NOMO-1 treated with dmso at 0.1 percent for 144 hours (cell line): ENCODE data around the gene SH2B2.
A peak's percentile ranks its signal among the peaks of the same experiment; 100 is the strongest.
"Not testable (repeated sequence)": the region's sequence is repeated elsewhere in the genome, so short reads cannot be mapped to it uniquely, and the experiment has no call there.

Experiments used
- DNase-seq: peaks from one replicate; lab custom pipeline; 2025; ENCODE audit not compliant: unreplicated experiment; lab: John Stamatoyannopoulos, UW

SH2B2 gene

DNA sequence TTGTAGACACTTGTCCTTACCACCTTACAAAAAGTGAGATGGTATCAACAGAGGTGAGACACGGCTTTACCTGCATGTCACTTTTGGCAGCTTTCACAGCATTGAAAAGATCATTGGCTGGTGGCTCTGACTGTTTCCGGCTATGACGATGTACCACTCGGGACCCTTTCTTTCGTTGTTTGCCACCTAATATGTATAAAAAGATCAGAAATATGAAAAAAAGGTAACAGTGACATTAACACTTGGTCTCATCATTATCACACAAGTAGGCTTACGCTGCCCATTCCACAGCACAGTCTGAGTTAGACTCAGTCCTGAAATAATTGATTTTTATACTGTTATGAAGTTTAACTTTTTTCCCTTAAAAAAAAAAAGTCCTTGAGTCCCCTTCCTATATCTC, 40.5 kb downstream of the SH2B2 start:
- not testable (repeated sequence) for DNase-seq

DNA sequence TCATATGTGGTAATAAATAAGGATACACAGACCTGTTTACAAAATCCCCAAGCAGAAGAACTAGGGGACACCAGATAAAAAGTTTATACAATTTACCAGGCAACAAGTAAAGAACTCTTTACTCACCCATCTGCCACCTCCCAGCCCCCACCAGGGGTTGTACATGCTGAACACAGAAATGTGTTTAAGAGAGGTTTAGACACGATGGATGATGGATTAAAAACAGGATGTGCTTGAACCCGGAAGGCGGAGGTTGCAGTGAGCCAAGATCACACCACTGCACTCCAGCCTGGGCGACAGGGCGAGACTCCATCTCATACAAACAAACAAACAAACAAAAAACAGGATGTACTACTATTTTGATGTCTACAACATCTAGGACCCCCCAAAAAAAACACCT, 42.2 kb downstream of the SH2B2 start:
- not testable (repeated sequence) for DNase-seq

DNA sequence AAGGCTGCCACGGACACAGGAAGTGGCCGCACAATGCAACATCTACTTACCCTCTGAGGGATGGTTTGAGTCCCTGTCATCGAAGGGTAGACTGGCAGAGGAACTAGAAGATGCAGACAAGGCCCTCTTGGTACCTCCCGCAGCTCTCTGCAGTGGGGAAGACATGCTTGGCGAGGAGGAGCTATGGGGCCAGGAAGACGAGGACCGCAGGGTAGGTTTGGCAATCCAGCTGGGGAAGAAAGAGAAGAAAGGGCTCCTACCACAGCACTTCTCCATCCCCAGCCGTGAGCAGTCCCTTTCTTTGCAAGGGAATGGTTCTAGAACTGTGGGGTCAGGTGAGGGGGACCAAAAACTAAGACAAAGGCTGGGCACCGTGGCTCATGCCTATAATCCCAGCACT, 42.7 kb downstream of the SH2B2 start:
- not testable (repeated sequence) for DNase-seq

DNA sequence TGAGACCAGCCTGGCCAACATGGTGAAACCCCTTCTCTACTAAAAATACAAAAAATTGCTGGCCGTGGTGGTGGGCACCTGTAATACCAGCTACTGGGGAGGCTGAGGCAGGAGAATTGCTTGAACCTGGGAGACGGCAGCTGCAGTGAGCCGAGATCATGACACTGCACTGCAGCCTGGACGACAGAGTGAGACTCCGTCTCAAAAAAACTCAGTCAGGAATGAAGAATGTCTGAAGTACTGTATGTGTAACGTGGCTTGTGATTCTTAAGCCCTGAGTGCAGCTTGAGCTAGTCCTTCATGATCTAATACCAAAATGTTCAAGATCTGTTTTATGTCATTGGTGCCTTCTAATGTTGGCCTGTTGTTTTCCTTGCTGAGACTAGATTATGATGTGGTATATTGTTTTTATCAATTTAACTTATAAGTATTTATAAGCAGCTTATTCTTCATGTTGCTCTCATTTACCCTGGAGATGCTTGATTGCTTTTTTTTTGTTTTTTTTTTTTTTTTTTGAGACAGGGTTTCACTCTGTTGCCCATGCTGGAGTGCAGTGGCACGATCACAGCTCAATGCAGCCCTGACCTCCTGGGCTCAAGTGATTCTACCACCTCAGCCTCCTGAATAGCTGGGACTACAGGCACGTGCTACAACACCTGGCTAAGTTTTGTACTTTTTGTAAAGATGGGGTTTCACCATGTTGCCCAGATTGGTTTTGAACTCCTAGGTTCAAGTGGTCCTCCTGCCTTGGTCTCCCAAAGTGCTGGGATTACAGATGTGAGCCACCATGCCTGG, 44.2 kb downstream of the SH2B2 start:
- DNase-seq, result not testable (repeated sequence)

DNA sequence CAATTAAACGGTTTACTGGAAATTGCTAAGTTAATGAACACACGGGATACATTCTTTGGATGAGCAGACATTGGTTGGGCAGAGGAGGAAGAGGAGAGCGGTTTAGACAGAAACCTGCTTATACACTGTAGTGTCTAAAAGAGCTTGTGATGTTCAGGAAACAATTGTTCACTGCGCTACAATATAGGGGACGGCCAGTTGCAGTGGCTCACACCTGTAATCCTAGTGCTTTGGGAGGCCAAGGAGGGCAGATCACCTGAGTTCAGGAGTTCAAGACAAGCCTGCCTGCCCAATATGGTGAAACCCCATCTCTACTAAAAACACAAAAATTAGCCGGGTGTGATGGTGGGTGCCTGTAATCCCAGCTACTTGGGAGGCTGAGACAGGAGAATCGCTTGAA, 48.9 kb downstream of the SH2B2 start:
- DNase-seq, result not testable (repeated sequence)

DNA sequence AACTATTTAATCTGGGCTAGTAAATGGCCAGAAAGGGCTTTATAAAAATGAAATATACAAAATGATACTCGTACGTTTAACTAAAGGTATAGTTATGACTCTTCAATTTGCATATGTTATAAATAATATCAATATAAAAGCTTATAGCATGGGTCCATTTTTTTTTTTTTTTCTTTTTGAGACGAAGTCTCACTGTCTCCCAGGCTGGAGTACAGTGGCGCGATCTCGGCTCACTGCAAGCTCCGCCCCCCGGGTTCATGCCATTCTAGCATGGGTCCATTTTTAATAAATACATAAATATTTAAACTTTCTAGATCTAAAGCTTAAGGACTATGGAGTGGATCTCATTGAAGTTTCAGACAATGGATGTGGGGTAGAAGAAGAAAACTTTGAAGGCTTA, 50.3 kb downstream of the SH2B2 start:
- DNase-seq, result not testable (repeated sequence)

DNA sequence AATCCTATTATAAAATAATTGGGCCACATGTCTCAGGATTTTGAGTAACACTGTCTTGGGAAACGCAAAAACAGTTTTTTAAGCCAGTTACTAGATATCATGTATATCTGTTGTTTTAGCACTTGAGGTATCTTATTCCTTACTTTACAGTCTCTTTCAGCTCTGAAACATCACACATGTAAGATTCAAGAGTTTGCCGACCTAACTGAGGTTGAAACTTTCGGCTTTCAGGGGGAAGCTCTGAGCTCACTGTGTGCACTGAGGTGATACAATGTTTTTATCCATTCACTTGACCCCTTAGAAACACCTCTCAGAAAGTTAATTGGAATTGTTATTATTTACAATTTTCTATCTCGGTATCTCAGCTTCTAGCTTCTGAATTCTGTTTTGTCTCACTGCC, 50.8 kb downstream of the SH2B2 start:
- DNase-seq, result not testable (repeated sequence)

DNA sequence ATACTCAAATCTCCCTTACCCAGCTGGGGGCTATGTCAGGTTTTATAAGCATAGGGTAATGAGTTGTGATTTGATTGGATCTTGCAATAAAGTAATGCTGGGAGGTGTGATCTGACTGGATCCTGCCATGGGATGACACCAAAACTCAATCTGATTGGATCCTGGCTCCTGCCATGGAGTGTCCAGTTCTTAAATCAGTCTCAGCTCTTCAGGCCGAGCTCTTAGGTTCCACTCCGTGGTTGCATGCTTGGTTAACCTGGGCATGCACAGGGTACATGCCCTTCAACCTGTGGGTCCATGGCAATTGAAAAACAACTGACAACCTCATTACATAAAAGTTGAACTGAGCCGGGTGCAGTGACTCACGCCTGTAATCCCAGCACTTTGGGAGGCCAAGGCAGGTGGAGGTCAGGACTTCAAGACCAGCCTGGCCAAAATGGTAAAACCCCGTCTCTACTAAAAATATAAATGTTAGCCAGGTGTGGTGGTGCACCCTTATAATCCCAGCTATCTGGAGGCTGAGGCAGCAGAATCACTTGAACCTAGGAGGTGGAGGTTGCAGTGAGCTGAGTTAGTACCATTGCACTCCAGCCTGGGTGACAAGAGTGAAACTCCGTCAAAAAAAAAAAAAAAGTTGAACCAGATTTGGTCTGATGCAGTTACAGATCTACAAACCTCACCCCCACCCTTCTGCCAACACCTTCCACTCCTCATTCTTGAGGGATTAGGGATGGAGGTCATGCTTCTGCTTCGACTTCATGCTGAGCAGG, 54.1 kb downstream of the SH2B2 start:
- DNase-seq, result not testable (repeated sequence)

DNA sequence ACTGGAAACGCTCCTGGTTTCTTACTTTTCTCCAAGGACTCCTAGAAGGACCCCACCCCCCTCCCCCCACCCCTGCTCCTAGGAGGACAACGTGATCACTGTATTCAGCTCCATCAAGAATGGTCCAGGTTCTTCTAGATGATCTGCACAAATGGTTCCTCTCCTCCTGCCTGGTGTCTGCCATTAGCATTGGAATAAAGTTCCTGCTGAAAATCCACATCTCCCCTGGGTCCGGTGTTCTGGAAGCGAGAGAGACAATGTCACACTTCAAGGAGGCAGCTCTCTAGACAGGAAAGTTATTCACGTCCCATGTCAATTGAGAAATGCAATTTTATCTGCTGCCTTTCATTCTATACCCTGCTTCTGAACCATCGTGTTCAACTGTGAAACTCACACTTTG, 60.3 kb downstream of the SH2B2 start:
- DNase-seq, result not testable (repeated sequence)

DNA sequence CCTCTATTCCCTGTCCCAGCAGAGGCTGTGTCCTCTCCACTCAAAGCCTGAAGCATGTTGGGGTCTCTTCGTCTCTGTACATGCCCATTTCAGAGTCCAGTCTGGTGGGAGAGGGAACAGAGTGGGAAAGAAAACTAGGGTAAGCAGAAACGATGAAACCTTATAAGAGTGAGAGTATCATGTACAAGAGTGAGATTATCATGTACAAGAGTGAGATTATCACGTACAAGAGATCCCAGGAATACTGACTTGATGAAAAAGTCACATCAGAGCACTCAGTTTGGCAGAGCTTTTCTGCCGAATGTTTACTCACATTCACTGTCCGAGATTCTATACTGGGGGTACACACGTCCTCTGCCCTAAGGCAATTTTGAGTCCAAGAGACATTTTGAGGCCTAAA, 69.7 kb downstream of the SH2B2 start, which contains the start of gene SPDYE6:
TSS of gene SPDYE6 (minus strand) at position 101 of the 400 bp plus-strand sequence. CDS start 421 bp downstream, outside the sequence.
- DNase-seq, result not testable (repeated sequence)

DNA sequence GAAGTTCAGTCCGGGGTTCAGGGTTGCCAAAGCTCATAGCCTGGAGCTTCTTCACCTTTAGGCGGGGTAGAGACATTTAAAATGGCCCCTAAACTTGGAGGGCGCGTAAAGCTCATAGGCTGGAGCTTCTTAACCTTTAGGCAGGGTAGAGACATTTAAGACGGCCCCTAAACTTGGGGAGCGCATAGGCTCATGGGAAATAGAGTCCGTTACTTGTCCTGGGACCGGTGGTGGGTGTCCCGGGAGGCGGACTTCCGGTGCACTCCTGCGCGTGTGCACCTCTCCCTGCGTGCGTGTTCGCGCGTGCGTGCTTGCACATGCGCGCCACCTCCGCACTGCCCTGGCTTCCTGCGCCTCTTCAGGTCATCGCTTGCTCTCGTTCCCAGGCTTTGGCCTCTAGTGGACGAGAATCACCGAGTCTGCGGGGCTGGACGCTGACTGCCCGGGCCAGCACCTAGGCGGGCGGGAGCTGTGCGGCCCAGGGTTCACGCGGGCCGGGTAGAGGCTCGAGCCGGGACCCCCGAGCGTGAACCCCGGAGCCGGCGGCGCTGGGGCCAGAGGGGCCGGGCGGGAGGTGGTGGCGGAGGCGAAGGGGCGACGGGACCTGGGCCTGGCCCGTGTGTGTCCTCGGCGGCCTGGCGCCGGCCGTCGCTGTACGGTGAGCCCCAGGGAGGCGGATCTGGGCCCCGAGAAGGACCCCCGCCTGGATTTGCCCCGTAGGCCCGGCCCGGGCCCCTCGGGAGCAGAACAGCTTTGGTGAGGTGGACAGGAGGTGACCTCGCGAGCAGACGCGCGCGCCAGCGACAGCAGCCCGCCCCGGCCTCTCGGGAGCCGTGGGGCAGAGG, 77.1 kb downstream of the SH2B2 start:
- peak; percentile 99 for DNase-seq

DNA sequence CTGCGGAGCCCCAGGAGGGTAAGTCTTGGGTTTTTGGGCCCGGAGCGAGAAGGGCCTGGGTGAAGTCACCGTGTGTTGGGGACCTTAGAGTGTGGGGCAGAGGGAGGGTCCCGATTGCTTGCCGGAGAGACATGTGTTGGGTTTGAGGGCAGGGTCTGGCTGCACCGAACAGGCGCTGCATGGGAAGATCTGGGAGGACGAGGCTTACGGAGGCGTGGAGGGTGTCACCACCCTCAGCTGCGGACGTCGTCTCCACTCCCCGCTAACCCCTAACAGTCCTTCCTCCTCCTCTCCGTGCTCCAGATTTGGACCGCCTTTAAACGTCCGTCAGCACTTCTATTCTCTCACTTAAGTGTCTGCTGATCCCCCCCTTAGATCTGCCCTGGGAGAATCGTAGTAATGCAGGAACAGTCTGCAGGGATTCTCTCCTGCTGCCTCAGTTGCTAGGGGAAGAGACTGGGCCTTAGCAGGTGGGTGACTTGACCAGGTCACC, 77.8 kb downstream of the SH2B2 start:
- DNase-seq, result not testable (repeated sequence)

DNA sequence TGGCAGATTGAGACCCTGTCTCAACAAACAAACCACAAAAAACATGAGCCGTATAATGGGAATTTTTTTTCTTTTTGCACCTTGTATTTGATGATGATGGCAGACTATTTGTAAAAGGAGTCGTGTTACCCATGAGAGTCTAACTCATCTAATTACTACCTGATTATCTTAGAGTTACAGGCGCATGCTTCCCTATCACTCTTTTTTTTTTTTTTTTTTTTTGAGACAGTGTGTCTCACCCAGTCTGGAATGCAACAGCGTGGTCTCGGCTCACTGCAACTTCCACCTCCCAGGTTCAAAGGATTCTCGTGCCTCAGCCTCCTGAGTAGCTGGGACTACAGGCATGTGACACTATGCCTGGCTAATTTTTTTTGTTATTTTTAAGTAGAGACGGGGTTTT, 78.7 kb downstream of the SH2B2 start:
- DNase-seq, result not testable (repeated sequence)

DNA sequence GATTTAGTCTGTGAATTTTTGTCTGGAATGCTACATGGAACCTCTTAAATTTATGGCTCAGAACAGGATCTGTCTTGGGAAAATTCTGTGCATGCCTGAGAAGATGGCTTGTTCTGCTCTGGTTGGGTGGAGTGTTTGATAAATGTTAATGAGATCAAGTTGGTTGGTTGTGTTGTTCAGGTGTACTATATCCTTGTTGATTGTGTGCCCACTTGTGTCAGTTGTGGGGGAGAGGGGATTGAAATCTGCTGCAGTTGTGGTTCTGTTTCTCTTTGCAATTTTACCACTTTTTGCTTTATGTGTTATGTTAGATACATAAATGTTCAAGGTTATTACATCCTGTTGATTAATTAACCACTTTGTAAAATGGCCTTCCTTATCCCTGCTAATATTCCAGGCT, 83.4 kb downstream of the SH2B2 start:
- DNase-seq, result not testable (repeated sequence)
